ENCODE results near the gene TASP1. TPM values are rescaled to one million over a fixed set of nuclear protein-coding genes. Genes with fewer than 3 reads are reported as not detected.
A peak's percentile ranks its signal among the peaks of the same experiment; 100 is the strongest.
"Not testable (repeated sequence)": the region's sequence is repeated elsewhere in the genome, so short reads cannot be mapped to it uniquely, and the experiment has no call there.

Gene TASP1
- total RNA-seq, 1 donor: 9.4 TPM

GRCh38 chr20:13613917-13614316, 24.8 kb downstream of the TASP1 start:
- Histone ChIP-seq H3K27ac (ENCODE audit: low read depth, low read length) (no peak overlapping the region), H3K4me2 (ENCODE audit: insufficient read depth, low read length) (no peak overlapping the region), H3K4me1 (ENCODE audit: insufficient read depth, low read length) (no peaks in the 10 kb centered on the region), H3K36me3 (ENCODE audit: insufficient read depth, low read length) (no peaks in the 10 kb centered on the region), H3K27me3 (ENCODE audit: insufficient read depth, low read length) (no peaks in the 10 kb centered on the region), H3K79me2 (ENCODE audit: insufficient read depth, low read length) (no peaks in the 10 kb centered on the region), H3K4me3 (ENCODE audit: insufficient read depth, low read length) (no peak overlapping the region), H3K9me3 (ENCODE audit: low read depth, low read length) (no peaks in the 10 kb centered on the region), H2AFZ (ENCODE audit: low read length) (no peak overlapping the region), H4K20me1 (ENCODE audit: insufficient read depth, low read length) (no peaks in the 10 kb centered on the region)
- no peak for DNase-seq (ENCODE audit: insufficient read length, low spot score, missing footprints)
- TF ChIP-seq CTCF (IDR thresholded peaks at IDR 0.05; ENCODE audit: extremely low read depth, low read depth, low read length): no peak

GRCh38 chr20:13611611-13612125, 27.1 kb downstream of the TASP1 start:
- DNase-seq (ENCODE audit: insufficient read length, low spot score, missing footprints): no peak
- Histone ChIP-seq H3K27me3 (ENCODE audit: insufficient read depth, low read length) (no peaks in the 10 kb centered on the region), H2AFZ (ENCODE audit: low read length) (no peak overlapping the region), H3K4me2 (ENCODE audit: insufficient read depth, low read length) (no peak overlapping the region), H3K27ac (ENCODE audit: low read depth, low read length) (no peak overlapping the region), H3K4me1 (ENCODE audit: insufficient read depth, low read length) (no peaks in the 10 kb centered on the region), H3K9me3 (ENCODE audit: low read depth, low read length) (no peaks in the 10 kb centered on the region), H3K36me3 (ENCODE audit: insufficient read depth, low read length) (no peaks in the 10 kb centered on the region), H3K4me3 (ENCODE audit: insufficient read depth, low read length) (no peak overlapping the region), H3K79me2 (ENCODE audit: insufficient read depth, low read length) (no peaks in the 10 kb centered on the region), H4K20me1 (ENCODE audit: insufficient read depth, low read length) (no peaks in the 10 kb centered on the region)
- no peak for TF ChIP-seq CTCF (IDR thresholded peaks at IDR 0.05; ENCODE audit: extremely low read depth, low read depth, low read length)

- Histone ChIP-seq H2AFZ (ENCODE audit: low read length) (no peak overlapping the region), H3K79me2 (ENCODE audit: insufficient read depth, low read length) (no peaks in the 10 kb centered on the region), H3K4me2 (ENCODE audit: insufficient read depth, low read length) (no peak overlapping the region), H3K36me3 (ENCODE audit: insufficient read depth, low read length) (no peaks in the 10 kb centered on the region), H3K27ac (ENCODE audit: low read depth, low read length) (no peak overlapping the region), H3K9me3 (ENCODE audit: low read depth, low read length) (no peaks in the 10 kb centered on the region), H3K4me3 (ENCODE audit: insufficient read depth, low read length) (no peak overlapping the region), H4K20me1 (ENCODE audit: insufficient read depth, low read length) (no peaks in the 10 kb centered on the region), H3K27me3 (ENCODE audit: insufficient read depth, low read length) (no peaks in the 10 kb centered on the region), H3K4me1 (ENCODE audit: insufficient read depth, low read length) (no peaks in the 10 kb centered on the region)
- DNase-seq (ENCODE audit: insufficient read length, low spot score, missing footprints): no peak
- peak; percentile 14 for TF ChIP-seq CTCF (IDR thresholded peaks at IDR 0.05; ENCODE audit: extremely low read depth, low read depth, low read length)
Observed at GRCh38 chr20:13610184-13610583, 28.5 kb downstream of the TASP1 start.

GRCh38 chr20:13608066-13608465, 30.7 kb downstream of the TASP1 start:
- no peak for DNase-seq (ENCODE audit: insufficient read length, low spot score, missing footprints)
- Histone ChIP-seq H3K4me1 (ENCODE audit: insufficient read depth, low read length) (no peaks in the 10 kb centered on the region), H3K36me3 (ENCODE audit: insufficient read depth, low read length) (no peaks in the 10 kb centered on the region), H3K27ac (ENCODE audit: low read depth, low read length) (no peak overlapping the region), H4K20me1 (ENCODE audit: insufficient read depth, low read length) (no peaks in the 10 kb centered on the region), H2AFZ (ENCODE audit: low read length) (no peak overlapping the region), H3K27me3 (ENCODE audit: insufficient read depth, low read length) (no peaks in the 10 kb centered on the region), H3K4me3 (ENCODE audit: insufficient read depth, low read length) (no peak overlapping the region), H3K9me3 (ENCODE audit: low read depth, low read length) (no peaks in the 10 kb centered on the region), H3K79me2 (ENCODE audit: insufficient read depth, low read length) (no peaks in the 10 kb centered on the region), H3K4me2 (ENCODE audit: insufficient read depth, low read length) (no peak overlapping the region)
- no peak for TF ChIP-seq CTCF (IDR thresholded peaks at IDR 0.05; ENCODE audit: extremely low read depth, low read depth, low read length)

GRCh38 chr20:13593423-13593822, 45.3 kb downstream of the TASP1 start:
- not testable (repeated sequence) for H3K27me3 ChIP-seq (ENCODE audit: insufficient read depth, low read length); H3K27ac ChIP-seq (ENCODE audit: low read depth, low read length); H3K4me2 ChIP-seq (ENCODE audit: insufficient read depth, low read length); H3K79me2 ChIP-seq (ENCODE audit: insufficient read depth, low read length); H3K4me3 ChIP-seq (ENCODE audit: insufficient read depth, low read length); H3K36me3 ChIP-seq (ENCODE audit: insufficient read depth, low read length); DNase-seq (ENCODE audit: insufficient read length, low spot score, missing footprints); H2AFZ ChIP-seq (ENCODE audit: low read length); H4K20me1 ChIP-seq (ENCODE audit: insufficient read depth, low read length); H3K4me1 ChIP-seq (ENCODE audit: insufficient read depth, low read length); H3K9me3 ChIP-seq (ENCODE audit: low read depth, low read length)

Data from osteoblast (primary cell).